ENCODE data around the gene JAG1.
"Not testable (repeated sequence)": the region's sequence is repeated elsewhere in the genome, so short reads cannot be mapped to it uniquely, and the experiment has no call there.

Gene JAG1

GRCh38 chr20:10635476-10636208, 38.2 kb downstream of the JAG1 start:
- DNase-seq: no peak

- DNase-seq: no peak
These were observed 39.0 kb downstream of the JAG1 start for GRCh38 chr20:10634683-10635411.

- DNase-seq: no peak
These were observed 39.6 kb downstream of the JAG1 start for GRCh38 chr20:10634211-10634610.

DNA sequence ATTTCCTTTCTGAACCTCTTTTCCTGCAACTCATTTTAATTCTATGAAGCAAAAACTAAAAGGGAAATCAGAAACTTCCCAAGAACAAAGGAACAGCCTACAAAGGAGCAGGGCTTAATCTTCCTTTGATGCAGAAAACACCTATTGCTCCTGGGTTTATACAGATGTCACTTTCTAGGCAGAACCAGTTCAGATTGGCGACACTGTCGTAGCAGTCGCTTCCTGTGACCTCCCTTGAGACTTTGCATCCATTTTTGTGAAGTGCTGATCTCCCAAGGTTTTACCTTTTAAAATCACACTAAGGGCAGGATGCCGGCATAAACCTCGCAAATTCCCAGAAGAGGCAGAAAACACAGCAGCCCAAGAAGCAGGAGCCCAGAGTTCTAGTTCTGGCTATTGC, 40.1 kb downstream of the JAG1 start:
- DNase-seq: no peak

DNA sequence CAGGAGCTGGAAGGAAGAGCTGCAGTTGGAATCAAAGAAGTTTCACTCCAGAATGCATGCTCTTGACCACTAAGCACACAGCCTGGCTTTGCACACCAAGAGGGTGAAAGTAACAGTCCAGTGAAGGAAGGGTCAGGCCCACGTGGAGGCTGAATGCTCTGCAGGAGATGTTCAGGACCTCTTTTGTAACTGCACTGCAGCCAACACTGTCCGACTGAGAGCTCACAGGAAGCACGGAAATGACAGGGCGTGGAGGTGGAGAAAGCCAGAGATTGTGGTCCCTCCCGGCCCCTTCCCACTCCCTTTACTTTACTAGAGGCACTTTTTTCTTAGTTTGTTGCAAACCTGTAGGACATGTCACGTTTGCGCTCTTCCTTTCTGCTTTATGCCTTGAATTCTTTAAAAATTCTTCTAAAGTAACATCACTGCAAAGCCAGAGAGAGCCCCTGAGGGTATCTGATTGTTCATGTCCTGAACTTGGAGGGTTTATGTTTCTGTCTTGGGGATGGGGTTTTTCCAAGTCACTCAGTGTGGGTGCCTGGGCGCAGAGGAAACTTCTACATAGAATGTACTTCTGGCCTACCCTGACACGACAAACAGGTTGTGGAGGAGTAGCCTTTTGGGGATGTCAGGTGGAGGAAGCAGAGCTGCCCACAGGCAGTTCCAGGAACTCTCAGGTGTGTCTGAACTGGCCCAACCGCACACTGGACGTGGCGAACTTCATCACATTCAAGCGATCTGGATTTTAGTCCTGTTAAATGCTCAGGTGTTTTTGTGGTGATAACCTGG, 40.9 kb downstream of the JAG1 start:
- no peak for DNase-seq

GRCh38 chr20:10631126-10631525, 42.7 kb downstream of the JAG1 start:
- DNase-seq: no peak

GRCh38 chr20:10629946-10630650, 43.7 kb downstream of the JAG1 start:
- DNase-seq: no peak

- DNase-seq: no peak
These were observed 46.9 kb downstream of the JAG1 start for GRCh38 chr20:10626896-10627295.

- no peak for DNase-seq
These were observed 48.2 kb downstream of the JAG1 start for GRCh38 chr20:10625641-10626040.

DNA sequence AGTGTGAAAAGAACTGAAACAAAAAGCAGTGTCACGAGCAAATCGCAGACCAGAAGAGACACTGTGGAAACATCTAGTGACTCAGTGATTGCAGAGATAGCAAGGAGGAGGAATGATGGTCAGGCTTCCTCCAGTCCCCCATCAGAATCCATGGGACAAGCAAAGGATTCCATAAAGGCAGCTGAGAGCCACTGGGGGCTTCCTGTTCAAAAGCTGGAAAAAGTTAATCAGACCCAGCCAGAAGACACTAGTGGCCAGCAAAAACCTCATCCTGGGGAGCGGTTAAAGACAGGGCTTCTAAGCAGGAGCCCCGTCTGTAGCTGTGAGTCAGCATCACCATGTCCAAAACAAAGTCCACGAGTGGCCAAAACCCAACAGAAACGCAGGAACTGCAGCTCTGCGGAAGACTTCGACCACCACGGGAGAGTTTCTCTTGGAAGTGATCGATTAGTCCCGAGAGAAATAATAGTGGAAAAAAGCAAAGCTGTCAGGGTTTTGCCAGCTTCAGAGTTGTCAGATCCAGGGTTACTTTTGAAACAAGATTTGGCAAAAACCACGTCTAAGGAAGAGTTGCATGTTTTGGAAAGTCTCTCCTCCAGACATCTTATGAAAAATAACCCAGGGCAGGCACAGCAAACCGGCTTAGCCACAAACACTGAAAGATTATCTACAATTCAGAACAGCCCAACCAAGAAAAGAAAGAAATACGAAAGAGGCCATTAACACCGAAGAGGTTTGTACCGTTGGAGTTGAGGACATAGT, 51.0 kb downstream of the JAG1 start:
- no peak for DNase-seq

- no peak for DNase-seq
These were observed 52.6 kb downstream of the JAG1 start for GRCh38 chr20:10621149-10621548.

- no peak for DNase-seq
These were observed 54.4 kb downstream of the JAG1 start for GRCh38 chr20:10619427-10619826.

DNA sequence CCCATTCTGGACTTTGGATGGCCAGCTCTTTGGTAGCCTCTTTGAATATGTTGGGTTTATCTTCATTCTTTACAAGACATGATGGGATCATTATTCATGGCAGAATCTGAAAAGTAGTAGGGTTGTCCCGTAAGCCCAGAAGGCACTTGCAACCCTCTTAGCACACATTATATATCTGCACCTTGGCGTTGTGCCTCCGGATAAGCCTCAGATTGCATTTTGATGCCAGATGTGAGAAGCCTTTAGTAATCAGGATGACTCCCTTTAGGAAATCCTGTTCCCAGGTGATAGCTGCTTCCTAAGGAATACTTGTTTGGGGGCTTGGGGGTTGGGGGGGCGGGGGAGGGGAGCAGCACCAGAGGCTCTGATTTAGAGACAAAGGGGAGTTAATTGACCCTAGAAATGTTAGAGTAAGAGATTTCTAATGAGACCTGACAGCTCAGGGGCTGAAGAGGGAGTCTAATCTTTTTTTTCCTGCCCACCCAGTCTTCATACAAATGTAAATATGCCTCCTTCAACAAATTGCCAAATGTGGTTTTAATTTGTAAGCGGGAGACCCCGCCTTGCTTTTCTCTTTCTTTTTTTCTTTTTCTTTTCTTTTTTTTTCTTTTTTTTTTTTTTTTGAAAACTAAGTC, 55.1 kb downstream of the JAG1 start:
- no peak for DNase-seq

- DNase-seq: not testable (repeated sequence)
These were observed 56.2 kb downstream of the JAG1 start for GRCh38 chr20:10617549-10618133.

GRCh38 chr20:10616212-10616611, 57.6 kb downstream of the JAG1 start:
- no peak for DNase-seq

DNA sequence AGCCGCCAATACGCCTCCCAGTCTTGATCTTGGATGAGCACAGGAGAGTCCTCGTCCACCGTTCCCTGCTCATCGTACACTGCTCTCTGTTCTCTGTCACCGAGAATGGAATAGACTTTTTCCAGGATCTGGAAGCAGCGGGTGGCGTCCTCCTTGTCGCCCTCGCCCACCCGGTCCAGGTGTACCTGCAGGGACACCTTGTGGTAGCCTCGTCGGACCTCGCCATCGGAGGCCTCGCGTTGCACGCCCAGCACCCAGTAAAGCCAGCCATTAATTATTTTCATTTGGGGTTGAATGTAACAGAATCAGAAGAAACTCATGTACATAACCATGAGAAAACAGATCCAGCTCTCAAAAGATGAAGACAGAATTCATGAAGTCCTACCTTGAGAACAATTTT, 59.9 kb downstream of the JAG1 start:
- no peak for DNase-seq

- not testable (repeated sequence) for DNase-seq
These were observed 60.4 kb downstream of the JAG1 start for GRCh38 chr20:10613426-10613825.

GRCh38 chr20:10611357-10611756, 62.4 kb downstream of the JAG1 start:
- DNase-seq: no peak

DNA sequence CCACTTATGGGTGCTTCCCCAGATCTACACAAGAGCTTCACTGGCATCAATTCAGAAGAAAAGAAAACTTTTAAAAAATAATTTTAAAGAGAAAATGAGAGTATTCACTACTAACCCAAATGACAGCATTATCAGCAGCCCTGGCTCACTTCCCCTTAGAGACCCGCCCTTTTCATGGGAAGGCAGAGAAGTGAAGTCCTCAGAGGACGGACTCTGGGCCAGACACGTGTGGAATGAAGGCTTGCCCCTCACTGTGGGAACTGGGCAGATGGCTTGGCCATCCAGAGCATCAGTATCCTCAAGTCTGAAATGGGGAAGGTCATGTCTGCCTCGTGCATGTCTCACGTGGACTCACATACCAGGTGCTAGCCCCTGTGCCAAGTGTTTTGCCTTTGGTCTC, 63.5 kb downstream of the JAG1 start:
- DNase-seq: no peak

GRCh38 chr20:10609770-10610169, 64.0 kb downstream of the JAG1 start:
- DNase-seq: no peak

GRCh38 chr20:10609276-10609675, 64.5 kb downstream of the JAG1 start:
- DNase-seq: no peak
